Type B pancreatic cell (in vitro differentiated cells): ENCODE measurements around the gene EPHA3. TPM values are rescaled to one million over a fixed set of nuclear protein-coding genes. Genes with fewer than 3 reads are reported as not detected.

Source experiments
- DNase-seq: peaks from one replicate; pipeline ENCODE4 v3.0.0; 2021; ENCODE audit warnings: mixed read lengths; ENCODE audit not compliant: unreplicated experiment; ENCODE audit errors: extremely low spot score
- H3K27ac Mint-ChIP-seq: 2 replicates; pipeline ENCODE4 v1.8.0; 2021; ENCODE audit warnings: mild to moderate bottlenecking, mixed read lengths
- H3K27me3 Mint-ChIP-seq: 2 replicates; pipeline ENCODE4 v1.8.0; 2021; ENCODE audit warnings: mixed read lengths
- H3K36me3 Mint-ChIP-seq: 2 replicates; pipeline ENCODE4 v1.8.0; 2021; ENCODE audit warnings: mixed read lengths
- H3K4me1 Mint-ChIP-seq: one replicate; pipeline ENCODE4 v1.8.0; 2021; ENCODE audit warnings: mixed read lengths; ENCODE audit not compliant: unreplicated experiment
- H3K4me3 Mint-ChIP-seq: 2 replicates; pipeline ENCODE4 v1.8.0; 2021; ENCODE audit warnings: mild to moderate bottlenecking, mixed read lengths
- H3K9me3 Mint-ChIP-seq: 2 replicates; pipeline ENCODE4 v1.8.0; 2021; ENCODE audit warnings: mixed read lengths
- CTCF ChIP-seq: fragments of 200-600 bp; sonication (generic); conservative IDR thresholded peaks from 2 replicates; pipeline ENCODE4 v1.5.0; 2021; ENCODE audit warnings: antibody characterized with exemption, mild to moderate bottlenecking
- total RNA-seq: library from RNA; stranded (reverse); gene quantifications from 2 replicates; pipeline ENCODE4 v1.2.1, GENCODE V29; 2021; ENCODE audit warnings: low replicate concordance

EPHA3 gene
- total RNA-seq, 1 donor from 2014 or later = 30.3 TPM

DNA sequence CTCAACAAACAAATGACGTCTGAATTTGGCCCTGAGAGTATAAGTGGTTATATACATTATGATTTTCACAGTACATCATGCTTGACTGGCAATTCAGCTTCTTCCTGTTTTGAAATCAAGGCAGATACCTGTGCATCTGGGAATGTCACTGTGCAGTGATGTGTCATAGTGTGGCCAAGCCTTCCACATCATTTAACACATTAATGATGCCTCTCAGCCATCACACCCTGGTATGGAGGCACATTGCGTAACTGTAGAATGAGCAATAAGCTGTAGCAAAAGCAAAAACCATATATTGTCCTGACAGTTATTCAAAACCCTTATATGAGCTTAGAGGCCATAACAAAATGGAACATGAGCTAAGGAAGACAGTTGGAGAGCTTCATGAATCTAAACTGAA lies 246.0 kb downstream of the EPHA3 start:
- H3K27me3 Mint-ChIP-seq = no peaks in the 10 kb centered on the region
- peak overlapping the region; percentile 60 for H3K27ac Mint-ChIP-seq
- no peak for TF ChIP-seq CTCF
- H3K9me3 Mint-ChIP-seq = peaks cover 5% of the 10 kb centered on the region
- peaks cover 3% of the 10 kb centered on the region for H3K4me1 Mint-ChIP-seq
- H3K4me3 Mint-ChIP-seq = peak overlapping the region; percentile 38
- no peak for DNase-seq
- peaks cover 7% of the 10 kb centered on the region for H3K36me3 Mint-ChIP-seq

- TF ChIP-seq CTCF = no peak
- peaks cover 3% of the 10 kb centered on the region for H3K36me3 Mint-ChIP-seq
- H3K4me1 Mint-ChIP-seq = peaks cover 9% of the 10 kb centered on the region
- H3K27me3 Mint-ChIP-seq = peaks cover 7% of the 10 kb centered on the region
- H3K4me3 Mint-ChIP-seq = no peak overlapping the region
- no peak overlapping the region for H3K27ac Mint-ChIP-seq
- peaks cover 5% of the 10 kb centered on the region for H3K9me3 Mint-ChIP-seq
- DNase-seq = no peak
These were observed 250.9 kb downstream of the EPHA3 start for GRCh38 chr3:89358281-89358680.

DNA sequence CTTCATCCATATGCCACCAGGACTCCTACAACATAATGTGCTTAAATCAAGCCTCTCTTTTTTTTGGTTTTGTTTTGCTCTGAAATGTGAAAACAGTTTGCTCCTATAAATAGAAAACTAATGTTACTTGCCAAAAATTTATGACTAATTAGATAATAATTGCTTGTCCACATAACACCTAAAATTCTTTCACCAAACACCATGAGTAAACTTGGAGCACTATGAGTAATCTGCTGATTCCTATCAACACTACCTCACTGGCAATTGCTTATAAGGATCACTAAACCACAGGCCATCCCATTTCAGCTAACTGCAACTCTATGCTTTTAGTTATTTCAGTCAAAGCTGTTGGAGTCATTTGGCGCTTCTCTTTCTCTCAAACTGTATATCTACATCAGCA lies 252.7 kb downstream of the EPHA3 start:
- DNase-seq = no peak
- Mint-ChIP-seq H3K9me3 (no peaks in the 10 kb centered on the region), H3K27ac (no peak overlapping the region), H3K27me3 (peaks cover 10% of the 10 kb centered on the region), H3K4me3 (no peak overlapping the region), H3K36me3 (no peaks in the 10 kb centered on the region), H3K4me1 (peaks cover 9% of the 10 kb centered on the region)
- TF ChIP-seq CTCF = no peak

GRCh38 chr3:89362496-89362895 lies 255.1 kb downstream of the EPHA3 start:
- Mint-ChIP-seq H3K4me1 (peaks cover 9% of the 10 kb centered on the region), H3K36me3 (no peaks in the 10 kb centered on the region), H3K9me3 (no peaks in the 10 kb centered on the region), H3K4me3 (no peak overlapping the region), H3K27me3 (peaks cover 15% of the 10 kb centered on the region), H3K27ac (no peak overlapping the region)
- DNase-seq = no peak
- TF ChIP-seq CTCF = no peak

DNA sequence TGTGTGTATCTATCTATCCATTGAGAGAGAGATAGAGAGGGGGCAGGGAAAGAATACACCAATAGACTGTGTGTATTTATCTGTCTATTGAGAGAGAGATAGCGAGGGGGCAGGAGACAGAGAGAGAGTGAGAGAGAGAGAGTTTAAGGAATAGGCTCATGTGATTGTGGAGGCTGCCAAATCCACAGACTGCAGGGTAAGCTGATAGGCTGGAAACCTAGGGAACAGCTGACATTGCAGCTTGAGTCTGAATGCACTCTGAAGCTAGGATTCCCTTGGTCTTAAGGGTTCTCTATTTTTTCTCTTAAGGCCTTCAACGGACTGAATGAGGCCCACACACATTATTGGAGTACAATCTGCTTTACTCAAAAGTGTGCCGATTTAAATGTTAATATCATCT lies 255.8 kb downstream of the EPHA3 start:
- Mint-ChIP-seq H3K27ac (no peak overlapping the region), H3K9me3 (peaks cover under 1% of the 10 kb centered on the region), H3K36me3 (peaks cover 2% of the 10 kb centered on the region), H3K27me3 (peaks cover 15% of the 10 kb centered on the region), H3K4me3 (no peak overlapping the region), H3K4me1 (peaks cover 13% of the 10 kb centered on the region)
- no peak for DNase-seq
- TF ChIP-seq CTCF = no peak

GRCh38 chr3:89364314-89364713 lies 256.9 kb downstream of the EPHA3 start:
- peaks cover 15% of the 10 kb centered on the region for H3K27me3 Mint-ChIP-seq
- H3K27ac Mint-ChIP-seq = no peak overlapping the region
- no peak for DNase-seq
- TF ChIP-seq CTCF = no peak
- H3K9me3 Mint-ChIP-seq = peaks cover 8% of the 10 kb centered on the region
- H3K4me1 Mint-ChIP-seq = peaks cover 13% of the 10 kb centered on the region
- peaks cover 10% of the 10 kb centered on the region for H3K36me3 Mint-ChIP-seq
- H3K4me3 Mint-ChIP-seq = no peak overlapping the region
